HepG2 (cell line): ENCODE results near the gene ANO2. TPM values are rescaled to one million over a fixed set of nuclear protein-coding genes. Genes with fewer than 3 reads are reported as not detected.
A peak's percentile ranks its signal among the peaks of the same experiment; 100 is the strongest.

Experiments
- ATAC-seq: fragments of 200-7000 bp; cut with Tn5 transposase; 3 replicates; pipeline ENCODE4 v1.9.1; 2020; ENCODE audit warnings: mild to moderate bottlenecking, moderate library complexity
- BruUV-seq: library from RNA; stranded (reverse); fragments of 400-500 nt; replicated peaks from 2 replicates; lab custom pipeline; 2021; lab: Mats Ljungman, UMichigan
- CTCF ChIA-PET: fragments of 300-600 bp; formaldehyde crosslinking; extraction: SDS; loops from one replicate; lab custom pipeline; 2021; ENCODE audit warnings: low total read pairs, inconsistent platforms, low intra/inter-chr PET ratio; lab: Yijun Ruan, JAX
- POLR2A ChIA-PET: fragments of 350-600 bp; sonication (Branson Sonifier 250); formaldehyde crosslinking; loops from one replicate; lab custom pipeline; 2020; ENCODE audit warnings: antibody characterized with exemption, inconsistent platforms; lab: Yijun Ruan, JAX
- DNase-seq: peaks from one replicate; pipeline ENCODE4 v3.0.0-alpha.2; 2015; ENCODE audit warnings: low spot score
- FAIRE-seq: peaks from 3 replicates; lab custom pipeline; 2011; peaks lifted over from hg19 to GRCh38; lab: Jason Lieb, UNC
- H2AFZ ChIP-seq: one replicate; pipeline ENCODE4 v1.6.1; 2011; ENCODE audit warnings: low read length, inconsistent platforms
- H3K27ac ChIP-seq: fragments of 300-600 bp; 3 replicates; pipeline ENCODE4 v1.8.0; 2011; ENCODE audit warnings: mixed run types, mild to moderate bottlenecking, mixed read lengths, low read length, inconsistent platforms; ENCODE audit not compliant: insufficient read depth; ENCODE audit errors: extremely low read length
- H3K27me3 ChIP-seq, 2 experiments: fragments of 200-600 bp in 1 of 2; 2 replicates in 1 of 2; 3 replicates in 1 of 2; pipeline versions ENCODE4 v1.6.0 to v1.8.0; 2011; ENCODE audit warnings: low read length in 2 of 2, mild to moderate bottlenecking in 2 of 2, moderate library complexity in 2 of 2, inconsistent platforms in 1 of 2; ENCODE audit not compliant: insufficient read depth in 2 of 2, control insufficient read depth in 1 of 2
- H3K36me3 ChIP-seq, 2 experiments: fragments of 200-600 bp in 1 of 2; replicated peaks in 1 of 2; 2 replicates in 1 of 2; 3 replicates in 1 of 2; pipeline versions ENCODE4 v1.5.1 to v1.8.0; 2011; ENCODE audit warnings: low read length in 2 of 2, inconsistent platforms in 1 of 2; ENCODE audit not compliant: insufficient read depth in 2 of 2, control insufficient read depth in 1 of 2
- H3K4me1 ChIP-seq: 2 replicates; pipeline ENCODE4 v1.5.1; 2012; ENCODE audit warnings: low read length, inconsistent platforms; ENCODE audit not compliant: insufficient read depth
- H3K4me2 ChIP-seq: 2 replicates; pipeline ENCODE4 v1.6.0; 2011; ENCODE audit warnings: low read depth, low read length, inconsistent platforms
- H3K4me3 ChIP-seq, 3 experiments: fragments of 200-600 bp in 1 of 3; sonication (generic), shearing (Covaris generic) in 1 of 3; replicated peaks in 1 of 3; 2 replicates each; pipeline ENCODE4 v1.5.1; 2011 to 2016; ENCODE audit warnings: low read length in 3 of 3, inconsistent platforms in 2 of 3, low read depth in 2 of 3, mild to moderate bottlenecking in 2 of 3, control low read depth in 1 of 3, mixed read lengths in 1 of 3; ENCODE audit not compliant: insufficient read depth in 1 of 3
- H3K79me2 ChIP-seq: one replicate; pipeline ENCODE4 v1.6.1; 2011; ENCODE audit warnings: low read length, inconsistent platforms; ENCODE audit not compliant: insufficient read depth
- H3K9ac ChIP-seq: 2 replicates; pipeline ENCODE4 v1.6.0; 2011; ENCODE audit warnings: mild to moderate bottlenecking, low read depth, low read length, inconsistent platforms; ENCODE audit not compliant: insufficient read depth
- H3K9me3 ChIP-seq: 2 replicates; pipeline ENCODE4 v1.5.1; 2012; ENCODE audit warnings: mild to moderate bottlenecking, low read length
- H4K20me1 ChIP-seq: 2 replicates; pipeline ENCODE4 v1.6.0; 2011; ENCODE audit warnings: inconsistent platforms, mild to moderate bottlenecking, low read length, moderate library complexity; ENCODE audit not compliant: insufficient read depth
- ARNTL ChIP-seq: sonication (generic); formaldehyde crosslinking; IDR thresholded peaks from 2 replicates; pipeline ENCODE4 v1.4.0; 2020; ENCODE audit warnings: mild to moderate bottlenecking, missing genetic modification reagents
- CBX1 ChIP-seq: IDR thresholded peaks from one replicate; pipeline ENCODE4 v1.6.1; 2016; ENCODE audit warnings: antibody characterized with exemption, low read depth
- CEBPB ChIP-seq: IDR thresholded peaks from 2 replicates; pipeline ENCODE4 v1.6.1; 2011; ENCODE audit warnings: low read depth, low read length, improper control_type of control experiment, borderline replicate concordance
- FOSL2 ChIP-seq: sonication (generic); formaldehyde crosslinking; IDR thresholded peaks from 2 replicates; pipeline ENCODE4 v1.4.0; 2020; ENCODE audit warnings: missing genetic modification reagents
- MAFF ChIP-seq: IDR thresholded peaks from 2 replicates; pipeline ENCODE4 v1.6.1; 2011; ENCODE audit warnings: low read depth, low read length, improper control_type of control experiment
- ZNF180 ChIP-seq: sonication (generic); formaldehyde crosslinking; IDR thresholded peaks from 2 replicates; pipeline ENCODE4 v1.4.0; 2020; ENCODE audit warnings: low read depth, missing genetic modification reagents, borderline replicate concordance
- ZNF530 ChIP-seq: sonication (generic); formaldehyde crosslinking; IDR thresholded peaks from 2 replicates; pipeline ENCODE4 v1.5.0; 2020; ENCODE audit warnings: low read depth, mild to moderate bottlenecking, missing genetic modification reagents
- ZNF761 ChIP-seq: sonication (generic); formaldehyde crosslinking; conservative IDR thresholded peaks from 2 replicates; pipeline ENCODE4 v1.4.0; 2020; ENCODE audit warnings: mild to moderate bottlenecking, missing genetic modification reagents
- WGBS: methylation state at CpG from one replicate; pipeline ENCODE4 v1.1.6; 2017; ENCODE audit warnings: low lambda C conversion rate; 5-methylcytosine and 5-hydroxymethylcytosine counted together
- in situ Hi-C: cut with HindIII; loops from 2 replicates; pipeline ENCODE4 v1.10.0; 2017; ENCODE audit warnings: low pct_unique_long_range_greater_than_20kb; ENCODE audit not compliant: extremely low pct_ligation_motif_present
- intact Hi-C: fragments of 100-400 bp; cut with micrococcal nuclease; formaldehyde crosslinking; loops from one replicate; pipeline ENCODE4 v1.10.0; 2022; ENCODE audit not compliant: unreplicated experiment
- polyA plus RNA-seq, 8 experiments: library from polyadenylated mRNA; depleted of rRNA in 3 of 8; stranded (reverse) in 7 of 8; unstranded in 1 of 8; fragments of >200 nt; fragmentation: Illumina TruSeq in 4 of 8; extraction: Trizol in 4 of 8; gene quantifications; 2 replicates each; pipeline versions ENCODE4 v1.2.1 to v1.2.3, GENCODE V29; 2011 to 2016; ENCODE audit warnings: low read depth in 4 of 8, missing spikeins in 1 of 8, mixed read lengths in 1 of 8; ENCODE audit not compliant: insufficient read depth in 1 of 8
- total RNA-seq, 5 experiments: library from RNA; depleted of rRNA; stranded (reverse); fragments of >200 nt; fragmentation: Illumina TruSeq; extraction: Trizol; gene quantifications; 2 replicates each; pipeline ENCODE4 v1.2.3, GENCODE V29; 2016; ENCODE audit warnings: low read depth in 1 of 5
- TF ChIP-seq, protein P1 (sequence below): sonication (generic); formaldehyde crosslinking; IDR thresholded peaks from 2 replicates; pipeline ENCODE4 v1.5.0; 2020; ENCODE audit warnings: mild to moderate bottlenecking, missing genetic modification reagents, borderline replicate concordance
- TF ChIP-seq, protein P2 (sequence below): sonication (generic); formaldehyde crosslinking; IDR thresholded peaks from 2 replicates; pipeline ENCODE4 v1.8.0; 2022; ENCODE audit warnings: mild to moderate bottlenecking, missing genetic modification reagents, borderline replicate concordance

ANO2 gene
- total and polyA plus RNA-seq, 2 of the 13 experiments (the other 11 are each of a cell fraction or from before 2014, with no cell fraction given) = 0.18 TPM; not detected in 1

DNA sequence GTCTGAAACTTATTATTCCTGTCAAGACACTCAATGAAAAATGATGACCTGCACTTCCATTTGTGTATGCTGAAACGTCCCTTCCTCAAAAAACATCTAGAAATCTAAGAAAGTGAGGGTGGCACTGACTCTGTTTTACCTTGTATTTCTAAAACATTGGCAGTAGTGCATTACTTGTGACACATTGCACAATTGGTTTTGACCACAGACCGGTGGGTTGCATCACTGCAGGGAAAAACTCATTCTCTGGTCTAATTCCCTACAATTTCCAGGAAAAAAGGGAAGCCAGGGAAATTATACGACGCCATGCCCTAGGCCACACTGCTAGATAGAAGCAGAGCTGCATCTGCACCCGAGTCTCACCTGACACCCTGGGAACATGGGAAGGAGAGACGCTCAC, 356.5 kb downstream of the ANO2 start:
- BruUV-seq = no TSS peak
- no peak for ATAC-seq
- intact Hi-C loops = loop anchor here (5.0 kb wide), 1 partner anchor 396 kb away; no protein-coding TSS in a partner anchor

DNA sequence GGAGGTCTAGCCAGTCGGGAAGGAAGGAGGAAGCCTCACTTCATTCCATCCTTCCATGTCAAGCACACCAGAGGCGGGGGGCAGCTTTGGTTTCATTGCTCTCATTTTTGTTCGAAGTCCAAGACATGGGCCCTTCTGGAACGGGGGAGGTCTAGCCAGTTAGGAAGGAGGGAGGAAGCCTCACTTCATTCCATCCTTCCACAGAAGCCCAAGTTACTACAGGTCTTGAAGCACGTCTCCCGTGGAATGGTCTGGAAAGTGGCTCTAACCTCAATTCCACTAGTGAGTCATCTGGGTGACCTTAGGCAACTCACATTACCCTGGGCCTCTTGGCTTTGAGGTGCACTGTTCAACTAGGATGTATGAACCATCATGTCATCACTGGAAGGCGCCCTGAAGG, 356.9 kb downstream of the ANO2 start:
- Histone ChIP-seq H3K27ac (no peak overlapping the region), H2AFZ (no peak overlapping the region), H3K36me3 (no peaks in the 10 kb centered on the region), H3K9ac (no peak overlapping the region), H3K9me3 (no peaks in the 10 kb centered on the region), H3K4me3 (no peak overlapping the region), H3K4me1 (peaks cover 18% of the 10 kb centered on the region), H3K27me3 (peaks cover 0 to 6% of the 10 kb centered on the region in 2 experiments; a peak in 1 of 5 replicates), H3K79me2 (no peaks in the 10 kb centered on the region), H4K20me1 (no peaks in the 10 kb centered on the region), H3K4me2 (no peak overlapping the region)
- no TSS peak for BruUV-seq
- TF ChIP-seq CBX1 (no peak), FOSL2 (CRISPR knock-in tag) (0 out of 2 replicates have a peak, but pooled peaks have one; percentile 24), ZNF761 (CRISPR knock-in tag) (no peak), ARNTL (no peak), MAFF (no peak), ZNF530 (CRISPR knock-in tag) (no peak), ZNF180 (CRISPR knock-in tag) (no peak)
- TF ChIP-seq, protein P1, sequence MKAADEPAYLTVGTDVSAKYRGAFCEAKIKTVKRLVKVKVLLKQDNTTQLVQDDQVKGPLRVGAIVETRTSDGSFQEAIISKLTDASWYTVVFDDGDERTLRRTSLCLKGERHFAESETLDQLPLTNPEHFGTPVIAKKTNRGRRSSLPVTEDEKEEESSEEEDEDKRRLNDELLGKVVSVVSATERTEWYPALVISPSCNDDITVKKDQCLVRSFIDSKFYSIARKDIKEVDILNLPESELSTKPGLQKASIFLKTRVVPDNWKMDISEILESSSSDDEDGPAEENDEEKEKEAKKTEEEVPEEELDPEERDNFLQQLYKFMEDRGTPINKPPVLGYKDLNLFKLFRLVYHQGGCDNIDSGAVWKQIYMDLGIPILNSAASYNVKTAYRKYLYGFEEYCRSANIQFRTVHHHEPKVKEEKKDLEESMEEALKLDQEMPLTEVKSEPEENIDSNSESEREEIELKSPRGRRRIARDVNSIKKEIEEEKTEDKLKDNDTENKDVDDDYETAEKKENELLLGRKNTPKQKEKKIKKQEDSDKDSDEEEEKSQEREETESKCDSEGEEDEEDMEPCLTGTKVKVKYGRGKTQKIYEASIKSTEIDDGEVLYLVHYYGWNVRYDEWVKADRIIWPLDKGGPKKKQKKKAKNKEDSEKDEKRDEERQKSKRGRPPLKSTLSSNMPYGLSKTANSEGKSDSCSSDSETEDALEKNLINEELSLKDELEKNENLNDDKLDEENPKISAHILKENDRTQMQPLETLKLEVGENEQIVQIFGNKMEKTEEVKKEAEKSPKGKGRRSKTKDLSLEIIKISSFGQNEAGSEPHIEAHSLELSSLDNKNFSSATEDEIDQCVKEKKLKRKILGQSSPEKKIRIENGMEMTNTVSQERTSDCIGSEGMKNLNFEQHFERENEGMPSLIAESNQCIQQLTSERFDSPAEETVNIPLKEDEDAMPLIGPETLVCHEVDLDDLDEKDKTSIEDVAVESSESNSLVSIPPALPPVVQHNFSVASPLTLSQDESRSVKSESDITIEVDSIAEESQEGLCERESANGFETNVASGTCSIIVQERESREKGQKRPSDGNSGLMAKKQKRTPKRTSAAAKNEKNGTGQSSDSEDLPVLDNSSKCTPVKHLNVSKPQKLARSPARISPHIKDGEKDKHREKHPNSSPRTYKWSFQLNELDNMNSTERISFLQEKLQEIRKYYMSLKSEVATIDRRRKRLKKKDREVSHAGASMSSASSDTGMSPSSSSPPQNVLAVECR (CRISPR knock-in tag) = no peak
- ATAC-seq (no peak), FAIRE-seq (no peak), DNase-seq (no peak)
- ChIA-PET POLR2A (no interaction called here), CTCF (no interaction called here)
- WGBS = 40% methylated on average over 4 of the region's 7 CpGs
- intact Hi-C loops (loop anchor here (5.0 kb wide), 1 partner anchor 396 kb away; no protein-coding TSS in a partner anchor), in situ Hi-C loops (no loop called here)

More for the DNA sequence above, 356.5 kb downstream of the ANO2 start:
- H3K27me3 ChIP-seq = peaks cover 0 to 6% of the 10 kb centered on the region in 2 experiments; a peak in 1 of 5 replicates
- no peak for DNase-seq
- no peaks in the 10 kb centered on the region for H3K36me3 ChIP-seq
- POLR2A ChIA-PET = no interaction called here
- in situ Hi-C loops = no loop called here
- H3K4me3 ChIP-seq = no peak overlapping the region
- TF ChIP-seq, protein P2, sequence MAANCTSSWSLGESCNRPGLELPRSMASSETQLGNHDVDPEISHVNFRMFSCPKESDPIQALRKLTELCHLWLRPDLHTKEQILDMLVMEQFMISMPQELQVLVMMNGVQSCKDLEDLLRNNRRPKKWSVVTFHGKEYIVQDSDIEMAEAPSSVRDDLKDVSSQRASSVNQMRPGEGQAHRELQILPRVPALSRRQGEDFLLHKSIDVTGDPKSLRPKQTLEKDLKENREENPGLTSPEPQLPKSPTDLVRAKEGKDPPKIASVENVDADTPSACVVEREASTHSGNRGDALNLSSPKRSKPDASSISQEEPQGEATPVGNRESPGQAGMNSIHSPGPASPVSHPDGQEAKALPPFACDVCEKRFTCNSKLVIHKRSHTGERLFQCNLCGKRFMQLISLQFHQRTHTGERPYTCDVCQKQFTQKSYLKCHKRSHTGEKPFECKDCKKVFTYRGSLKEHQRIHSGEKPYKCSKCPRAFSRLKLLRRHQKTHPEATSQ (CRISPR knock-in tag) = no peak
- TF ChIP-seq CEBPB = peak; percentile 74
- TF ChIP-seq, all 625 proteins: peak for 1
- no peak overlapping the region for H2AFZ ChIP-seq
- no peak overlapping the region for H3K27ac ChIP-seq
- no peaks in the 10 kb centered on the region for H4K20me1 ChIP-seq
- H3K4me1 ChIP-seq = peaks cover 18% of the 10 kb centered on the region
- no peaks in the 10 kb centered on the region for H3K9me3 ChIP-seq
- H3K4me2 ChIP-seq = no peak overlapping the region
- CTCF ChIA-PET = no interaction called here
- WGBS = 15% methylated on average over 6 of the region's 6 CpGs
- no peak for FAIRE-seq
- no peak overlapping the region for H3K9ac ChIP-seq
- no peaks in the 10 kb centered on the region for H3K79me2 ChIP-seq
